Right forelimb (tissue), 1 donor: ENCODE results near the gene DENND1A.
"Not testable (repeated sequence)": the region's sequence is repeated elsewhere in the genome, so short reads cannot be mapped to it uniquely, and the experiment has no call there.

Source experiments
- DNase-seq: peaks from one replicate; pipeline ENCODE4 v3.0.0-alpha.2; 2018

The DENND1A gene

GRCh38 chr9:123447934-123448646, 481.8 kb downstream of the DENND1A start:
- DNase-seq, result no peak

GRCh38 chr9:123445981-123446610, 483.8 kb downstream of the DENND1A start:
- DNase-seq, result peak; percentile 42

GRCh38 chr9:123445116-123445515, 484.8 kb downstream of the DENND1A start:
- peak; percentile 20 for DNase-seq

- DNase-seq, result no peak
Observed at GRCh38 chr9:123441769-123442168, 488.2 kb downstream of the DENND1A start.

- peak; percentile 11 for DNase-seq
Observed at GRCh38 chr9:123440256-123440655, 489.7 kb downstream of the DENND1A start.

- peak; percentile 34 for DNase-seq
Observed at GRCh38 chr9:123438821-123439220, 491.1 kb downstream of the DENND1A start.

- DNase-seq, result peak; percentile 30
Observed at GRCh38 chr9:123438321-123438720, 491.6 kb downstream of the DENND1A start.

GRCh38 chr9:123437201-123437600, 492.7 kb downstream of the DENND1A start:
- peak; percentile 36 for DNase-seq

GRCh38 chr9:123435471-123435870, 494.5 kb downstream of the DENND1A start:
- peak; percentile 34 for DNase-seq

GRCh38 chr9:123434619-123435240, 495.2 kb downstream of the DENND1A start:
- DNase-seq, result peak; percentile 28

GRCh38 chr9:123432331-123433236, 497.3 kb downstream of the DENND1A start:
- peak; percentile 30 for DNase-seq

GRCh38 chr9:123431581-123431980, 498.3 kb downstream of the DENND1A start:
- peak; percentile 5 for DNase-seq

GRCh38 chr9:123428450-123428849, 501.5 kb downstream of the DENND1A start:
- not testable (repeated sequence) for DNase-seq

GRCh38 chr9:123426406-123426805, 503.5 kb downstream of the DENND1A start:
- peak; percentile 20 for DNase-seq

GRCh38 chr9:123425836-123426365, 504.0 kb downstream of the DENND1A start:
- peak; percentile 17 for DNase-seq

GRCh38 chr9:123425261-123425821, 504.6 kb downstream of the DENND1A start:
- peak; percentile 22 for DNase-seq

- DNase-seq, result peak; percentile 5
Observed at GRCh38 chr9:123424552-123425225, 505.2 kb downstream of the DENND1A start.

GRCh38 chr9:123424131-123424530, 505.8 kb downstream of the DENND1A start:
- no peak for DNase-seq

GRCh38 chr9:123423311-123423640, 506.6 kb downstream of the DENND1A start:
- DNase-seq, result no peak

- no peak for DNase-seq
Observed at GRCh38 chr9:123422635-123423310, 507.2 kb downstream of the DENND1A start.

GRCh38 chr9:123421801-123422455, 508.0 kb downstream of the DENND1A start:
- no peak for DNase-seq
